Measurements from ENCODE around the gene CCN6.

Gene CCN6

DNA sequence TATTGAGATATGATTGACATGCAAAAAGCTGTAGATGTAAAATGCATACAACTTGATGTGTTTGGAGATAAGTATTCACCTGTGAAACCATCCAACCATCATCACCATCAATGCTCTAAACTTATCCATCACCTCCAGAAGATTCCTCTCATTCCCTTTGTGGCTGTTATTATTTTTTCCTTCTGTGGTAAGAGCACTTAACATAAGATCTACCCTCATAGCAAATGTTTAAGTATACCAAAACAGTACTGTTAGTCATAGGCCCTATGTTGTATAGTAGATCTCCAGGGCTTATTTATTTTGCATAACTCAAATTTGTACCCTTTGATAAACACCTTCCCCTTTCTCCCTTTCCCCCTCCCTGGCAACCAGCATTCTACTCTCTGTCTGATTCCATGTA lies 31.2 kb upstream of the CCN6 start:
- H2AFZ ChIP-seq (ENCODE audit: low read depth) = no peak overlapping the region
- H3K9ac ChIP-seq = no peak overlapping the region
- H3K4me1 ChIP-seq (ENCODE audit: low read depth, poor library complexity, severe bottlenecking) = peaks cover 7% of the 10 kb centered on the region
- TF ChIP-seq, protein P1, sequence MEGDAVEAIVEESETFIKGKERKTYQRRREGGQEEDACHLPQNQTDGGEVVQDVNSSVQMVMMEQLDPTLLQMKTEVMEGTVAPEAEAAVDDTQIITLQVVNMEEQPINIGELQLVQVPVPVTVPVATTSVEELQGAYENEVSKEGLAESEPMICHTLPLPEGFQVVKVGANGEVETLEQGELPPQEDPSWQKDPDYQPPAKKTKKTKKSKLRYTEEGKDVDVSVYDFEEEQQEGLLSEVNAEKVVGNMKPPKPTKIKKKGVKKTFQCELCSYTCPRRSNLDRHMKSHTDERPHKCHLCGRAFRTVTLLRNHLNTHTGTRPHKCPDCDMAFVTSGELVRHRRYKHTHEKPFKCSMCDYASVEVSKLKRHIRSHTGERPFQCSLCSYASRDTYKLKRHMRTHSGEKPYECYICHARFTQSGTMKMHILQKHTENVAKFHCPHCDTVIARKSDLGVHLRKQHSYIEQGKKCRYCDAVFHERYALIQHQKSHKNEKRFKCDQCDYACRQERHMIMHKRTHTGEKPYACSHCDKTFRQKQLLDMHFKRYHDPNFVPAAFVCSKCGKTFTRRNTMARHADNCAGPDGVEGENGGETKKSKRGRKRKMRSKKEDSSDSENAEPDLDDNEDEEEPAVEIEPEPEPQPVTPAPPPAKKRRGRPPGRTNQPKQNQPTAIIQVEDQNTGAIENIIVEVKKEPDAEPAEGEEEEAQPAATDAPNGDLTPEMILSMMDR (conservative IDR thresholded peaks at IDR 0.05; ENCODE audit: low read depth, low read length) = no peak
- H3K79me2 ChIP-seq (ENCODE audit: insufficient read depth, low read depth) = no peaks in the 10 kb centered on the region
- H4K20me1 ChIP-seq (ENCODE audit: insufficient read depth) = no peaks in the 10 kb centered on the region
- H3K27me3 ChIP-seq (ENCODE audit: insufficient read depth, low read depth) = no peaks in the 10 kb centered on the region
- no peaks in the 10 kb centered on the region for H3K36me3 ChIP-seq (ENCODE audit: insufficient read depth)
- no peak overlapping the region for H3K4me2 ChIP-seq
- H3K4me3 ChIP-seq (IDR thresholded peaks at IDR 0.05; ENCODE audit: insufficient read depth, low read depth, low read length) = no peak overlapping the region
- H3K27ac ChIP-seq = no peak overlapping the region

DNA sequence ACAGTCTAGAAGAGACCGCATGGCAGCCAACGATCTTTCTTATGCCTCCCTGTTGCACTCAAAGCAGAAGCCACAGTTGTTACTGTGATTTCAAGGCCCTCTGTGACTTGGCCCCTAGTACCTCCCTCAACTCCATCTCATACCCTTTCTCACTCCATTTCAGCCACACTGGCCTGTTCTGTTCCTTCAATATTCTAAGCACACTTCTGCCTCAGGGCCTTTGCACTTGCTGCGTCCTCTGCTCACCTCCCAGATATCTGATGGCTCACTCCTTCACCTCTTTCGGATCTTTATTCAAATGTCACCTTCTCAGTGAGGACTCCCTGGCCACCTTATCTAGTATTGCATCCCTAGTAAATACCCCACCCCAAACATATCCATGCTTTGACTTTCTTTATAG lies 29.4 kb upstream of the CCN6 start:
- no peak overlapping the region for H3K4me3 ChIP-seq (IDR thresholded peaks at IDR 0.05; ENCODE audit: insufficient read depth, low read depth, low read length)
- H4K20me1 ChIP-seq (ENCODE audit: insufficient read depth) = no peaks in the 10 kb centered on the region
- H3K36me3 ChIP-seq (ENCODE audit: insufficient read depth) = no peaks in the 10 kb centered on the region
- no peak overlapping the region for H2AFZ ChIP-seq (ENCODE audit: low read depth)
- no peak overlapping the region for H3K9ac ChIP-seq
- H3K27ac ChIP-seq = no peak overlapping the region
- H3K4me1 ChIP-seq (ENCODE audit: low read depth, poor library complexity, severe bottlenecking) = peaks cover 18% of the 10 kb centered on the region
- TF ChIP-seq, protein P1 (conservative IDR thresholded peaks at IDR 0.05; ENCODE audit: low read depth, low read length) = no peak
- no peaks in the 10 kb centered on the region for H3K79me2 ChIP-seq (ENCODE audit: insufficient read depth, low read depth)
- H3K4me2 ChIP-seq = no peak overlapping the region
- no peaks in the 10 kb centered on the region for H3K27me3 ChIP-seq (ENCODE audit: insufficient read depth, low read depth)

DNA sequence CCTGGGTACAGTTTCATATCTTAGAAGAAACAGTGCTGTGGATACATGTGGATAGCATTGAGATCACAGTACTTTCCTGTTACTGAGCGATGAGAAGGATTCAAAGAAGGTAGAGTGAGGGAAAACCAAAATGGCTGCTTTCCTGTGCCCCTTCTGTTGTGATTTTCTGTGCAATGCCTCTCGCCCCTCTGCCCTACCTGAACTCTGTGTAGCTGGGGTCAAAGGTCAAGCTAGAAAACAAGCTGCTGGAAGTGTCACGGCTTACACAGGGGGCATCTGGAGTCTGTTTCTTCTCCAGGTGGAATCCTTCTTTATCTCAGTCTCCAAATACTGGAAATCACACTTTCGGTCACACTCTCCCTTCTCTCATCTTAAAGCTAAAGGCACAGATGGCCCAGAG lies 27.0 kb upstream of the CCN6 start:
- TF ChIP-seq, protein P1 (conservative IDR thresholded peaks at IDR 0.05; ENCODE audit: low read depth, low read length) = no peak

DNA sequence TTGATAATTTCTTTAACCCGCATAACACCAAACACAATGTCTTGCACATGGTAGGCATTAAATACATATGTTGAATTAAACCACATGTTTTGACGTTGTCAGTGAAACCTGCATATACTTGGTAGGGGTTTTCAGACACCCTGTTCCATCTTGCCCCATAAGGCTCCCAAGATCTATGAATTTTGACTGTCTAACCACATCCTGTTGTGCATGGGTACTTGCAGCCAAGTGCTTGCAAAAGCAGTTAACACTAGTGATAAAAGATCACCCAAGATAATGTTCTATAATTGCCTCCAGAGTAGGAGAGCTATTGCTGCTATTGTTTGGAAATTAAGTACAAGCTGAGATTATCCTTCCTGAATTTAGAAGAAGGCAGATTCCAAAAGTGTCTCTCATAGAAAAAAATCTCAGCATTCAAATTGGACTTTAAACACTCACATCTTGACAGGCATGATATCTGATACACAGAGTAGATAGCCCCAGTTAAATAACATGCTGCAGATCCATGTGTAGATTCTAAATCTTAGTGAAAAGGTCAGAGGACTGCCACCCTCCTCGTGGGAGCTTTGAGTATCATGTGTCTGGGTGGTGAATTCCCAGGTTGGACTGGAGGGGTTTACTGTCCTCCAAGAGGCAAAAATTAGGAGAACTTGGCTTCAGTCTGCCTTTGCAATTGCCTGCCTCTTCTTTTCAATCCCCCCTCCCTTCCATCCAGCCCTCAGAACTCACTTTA lies 25.8 kb upstream of the CCN6 start:
- Histone ChIP-seq H3K27me3 (ENCODE audit: insufficient read depth, low read depth) (no peaks in the 10 kb centered on the region), H2AFZ (ENCODE audit: low read depth) (peak overlapping the region; percentile 50), H3K4me2 (peak overlapping the region; percentile 50), H4K20me1 (ENCODE audit: insufficient read depth) (no peaks in the 10 kb centered on the region), H3K79me2 (ENCODE audit: insufficient read depth, low read depth) (no peaks in the 10 kb centered on the region), H3K9ac (no peak overlapping the region), H3K27ac (no peak overlapping the region; the same call in 1 of the 2 replicates), H3K36me3 (ENCODE audit: insufficient read depth) (no peaks in the 10 kb centered on the region), H3K4me1 (ENCODE audit: low read depth, poor library complexity, severe bottlenecking) (peaks cover 18% of the 10 kb centered on the region), H3K4me3 (IDR thresholded peaks at IDR 0.05; ENCODE audit: insufficient read depth, low read depth, low read length) (no peak overlapping the region)
- TF ChIP-seq, protein P1 (conservative IDR thresholded peaks at IDR 0.05; ENCODE audit: low read depth, low read length) = no peak

More for the DNA sequence above, 27.0 kb upstream of the CCN6 start:
- no peak overlapping the region for H3K9ac ChIP-seq
- H4K20me1 ChIP-seq (ENCODE audit: insufficient read depth) = no peaks in the 10 kb centered on the region
- H3K4me2 ChIP-seq = no peak overlapping the region
- H3K79me2 ChIP-seq (ENCODE audit: insufficient read depth, low read depth) = no peaks in the 10 kb centered on the region
- no peak overlapping the region for H2AFZ ChIP-seq (ENCODE audit: low read depth)
- H3K4me1 ChIP-seq (ENCODE audit: low read depth, poor library complexity, severe bottlenecking) = peaks cover 18% of the 10 kb centered on the region
- H3K27ac ChIP-seq = no peak overlapping the region
- no peak overlapping the region for H3K4me3 ChIP-seq (IDR thresholded peaks at IDR 0.05; ENCODE audit: insufficient read depth, low read depth, low read length)
- H3K36me3 ChIP-seq (ENCODE audit: insufficient read depth) = no peaks in the 10 kb centered on the region
- H3K27me3 ChIP-seq (ENCODE audit: insufficient read depth, low read depth) = no peaks in the 10 kb centered on the region
